Keratinocyte (primary cell): ENCODE results near the gene OR8A1.

ENCODE experiments used
- EZH2 ChIP-seq: IDR thresholded peaks from one replicate; pipeline ENCODE4 v1.6.1; 2012; ENCODE audit warnings: inconsistent platforms, mild to moderate bottlenecking, low read length, moderate library complexity
- TF ChIP-seq, protein P1 (sequence below), 3 experiments: IDR thresholded peaks in 1 of 3; conservative IDR thresholded peaks in 1 of 3; optimal IDR thresholded peaks in 1 of 3; 2 replicates in 2 of 3; 3 replicates in 1 of 3; pipeline versions ENCODE3 to v1.5.1; 2011; ENCODE audit warnings: low read length in 3 of 3, mild to moderate bottlenecking in 3 of 3, moderate library complexity in 2 of 3, control low read depth in 1 of 3, inconsistent platforms in 1 of 3; ENCODE audit not compliant: insufficient read depth in 2 of 3; ENCODE audit errors: extremely low read depth in 1 of 3

DNA sequence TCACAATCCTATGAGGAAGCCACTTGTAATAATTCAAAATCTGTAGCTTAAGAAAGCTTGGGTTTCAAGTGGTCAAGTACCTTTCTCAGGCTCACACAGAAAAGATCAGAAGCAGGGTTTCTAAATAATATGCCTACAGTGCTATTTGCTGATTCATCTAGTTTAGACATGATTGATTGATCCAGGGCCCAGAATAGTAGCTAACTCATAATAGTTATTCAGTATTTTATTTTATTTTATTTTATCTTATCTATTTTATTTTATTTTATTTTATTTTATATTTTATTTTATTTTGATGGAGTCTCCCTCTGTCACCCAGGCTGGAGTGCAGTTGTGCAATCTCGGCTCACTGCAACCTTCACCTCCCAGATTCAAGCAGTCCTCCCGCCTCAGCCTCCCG lies 25.5 kb downstream of the OR8A1 start:
- TF ChIP-seq, protein P1, sequence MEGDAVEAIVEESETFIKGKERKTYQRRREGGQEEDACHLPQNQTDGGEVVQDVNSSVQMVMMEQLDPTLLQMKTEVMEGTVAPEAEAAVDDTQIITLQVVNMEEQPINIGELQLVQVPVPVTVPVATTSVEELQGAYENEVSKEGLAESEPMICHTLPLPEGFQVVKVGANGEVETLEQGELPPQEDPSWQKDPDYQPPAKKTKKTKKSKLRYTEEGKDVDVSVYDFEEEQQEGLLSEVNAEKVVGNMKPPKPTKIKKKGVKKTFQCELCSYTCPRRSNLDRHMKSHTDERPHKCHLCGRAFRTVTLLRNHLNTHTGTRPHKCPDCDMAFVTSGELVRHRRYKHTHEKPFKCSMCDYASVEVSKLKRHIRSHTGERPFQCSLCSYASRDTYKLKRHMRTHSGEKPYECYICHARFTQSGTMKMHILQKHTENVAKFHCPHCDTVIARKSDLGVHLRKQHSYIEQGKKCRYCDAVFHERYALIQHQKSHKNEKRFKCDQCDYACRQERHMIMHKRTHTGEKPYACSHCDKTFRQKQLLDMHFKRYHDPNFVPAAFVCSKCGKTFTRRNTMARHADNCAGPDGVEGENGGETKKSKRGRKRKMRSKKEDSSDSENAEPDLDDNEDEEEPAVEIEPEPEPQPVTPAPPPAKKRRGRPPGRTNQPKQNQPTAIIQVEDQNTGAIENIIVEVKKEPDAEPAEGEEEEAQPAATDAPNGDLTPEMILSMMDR (optimal IDR thresholded peaks at IDR 0.05 in 1 of 3, IDR thresholded peaks at IDR 0.05 in 1 of 3, conservative IDR thresholded peaks at IDR 0.05 in 1 of 3; ENCODE audit: extremely low read depth in 1 of 3, insufficient read depth in 2 of 3, low read length in 3 of 3) = no peak
- TF ChIP-seq EZH2 = no peak
